ENCODE measurements around the gene LYPD1. TPM values are rescaled to one million over a fixed set of nuclear protein-coding genes. Genes with fewer than 3 reads are reported as not detected.

LYPD1 gene
- total RNA-seq, 2 experiments from 2014 or later: not detected

DNA sequence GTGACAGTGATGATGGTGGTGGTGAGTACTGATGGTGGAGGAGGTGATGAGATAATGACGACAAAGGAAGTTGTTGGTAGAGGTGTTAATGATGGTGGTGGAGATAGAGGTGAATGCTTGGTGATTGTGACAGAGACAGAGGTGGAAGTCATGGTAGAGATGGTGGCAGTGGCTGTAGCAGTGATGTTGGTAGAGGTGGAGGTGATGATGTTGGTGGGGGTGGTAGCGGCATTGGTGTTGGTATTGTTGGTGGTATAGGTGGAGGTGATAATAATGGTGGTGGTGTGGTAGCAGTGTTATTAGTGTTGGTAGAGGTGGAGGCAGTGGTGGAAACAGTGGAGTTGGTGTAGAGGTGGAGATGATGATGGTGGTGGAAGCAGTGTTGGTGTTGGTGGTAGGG lies 36.4 kb downstream of the LYPD1 start:
- ATAC-seq (ENCODE audit: low read depth) (no peak), DNase-seq (no peak)
- POLR2A ChIA-PET: no interaction called here
- Mint-ChIP-seq H3K4me3 (no peak overlapping the region), H3K9me3 (peaks cover 6% of the 10 kb centered on the region), H3K4me1 (peaks cover 2% of the 10 kb centered on the region), H3K36me3 (no peaks in the 10 kb centered on the region), H3K27me3 (no peaks in the 10 kb centered on the region), H3K27ac (no peak overlapping the region)

DNA sequence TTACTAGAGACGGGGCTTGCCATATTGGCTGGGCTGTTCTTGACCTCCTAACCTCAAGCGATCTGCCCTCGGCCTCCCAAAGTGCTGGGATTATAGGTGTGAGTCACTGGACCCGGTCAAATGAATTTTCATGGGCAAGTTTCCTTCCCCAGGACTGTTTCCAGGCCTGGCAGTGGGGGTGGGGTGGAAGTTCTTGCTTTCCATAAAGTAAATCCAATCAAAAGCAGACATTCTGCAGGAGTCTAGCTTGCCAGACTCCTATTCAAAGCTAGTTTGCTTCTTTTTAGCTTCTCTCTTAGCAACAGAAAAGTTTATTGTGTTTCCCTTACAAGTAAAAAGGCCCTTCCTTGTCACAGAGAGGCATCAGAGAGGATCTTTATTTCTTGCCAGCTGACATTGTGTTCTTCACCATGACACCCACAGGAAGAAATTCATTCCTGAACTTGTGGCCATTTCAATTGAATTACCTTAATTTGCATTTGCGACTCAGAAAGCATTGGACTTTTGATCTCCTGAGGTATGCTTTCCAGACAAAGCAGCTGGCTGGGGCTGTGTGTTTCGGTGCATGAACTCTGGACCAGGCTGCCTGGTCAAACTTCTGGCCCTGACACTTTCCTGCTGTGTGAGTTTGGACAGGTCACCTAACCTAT lies 37.9 kb downstream of the LYPD1 start:
- POLR2A ChIA-PET: no interaction called here
- no peak overlapping the region for H3K27ac Mint-ChIP-seq
- DNase-seq (no peak), ATAC-seq (ENCODE audit: low read depth) (no peak)
- no peak overlapping the region for H3K4me3 Mint-ChIP-seq
- no peaks in the 10 kb centered on the region for H3K27me3 Mint-ChIP-seq
- H3K4me1 Mint-ChIP-seq: peaks cover 2% of the 10 kb centered on the region
- peaks cover 6% of the 10 kb centered on the region for H3K9me3 Mint-ChIP-seq
- no peaks in the 10 kb centered on the region for H3K36me3 Mint-ChIP-seq

DNA sequence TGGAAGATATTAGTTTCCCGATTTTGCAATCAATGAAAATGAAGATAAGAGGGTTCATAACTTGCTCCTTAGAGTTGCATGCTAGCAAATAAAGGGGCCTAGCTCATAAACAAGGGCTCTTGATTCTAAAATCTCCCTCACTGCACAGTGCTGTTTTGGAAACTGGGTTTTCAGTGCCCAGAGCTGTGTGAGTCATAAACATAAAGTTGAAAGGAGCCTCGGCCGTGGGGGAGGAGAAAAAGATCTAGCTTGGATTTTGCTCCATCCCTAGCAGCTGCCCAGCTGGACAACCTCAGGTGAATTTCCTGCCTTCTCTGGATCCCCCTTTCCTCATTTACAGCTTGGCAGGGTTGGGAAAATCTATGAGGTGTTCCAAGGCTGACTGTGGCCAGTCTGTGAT lies 42.5 kb downstream of the LYPD1 start:
- POLR2A ChIA-PET: no interaction called here
- no peak overlapping the region for H3K27ac Mint-ChIP-seq
- no peaks in the 10 kb centered on the region for H3K36me3 Mint-ChIP-seq

DNA sequence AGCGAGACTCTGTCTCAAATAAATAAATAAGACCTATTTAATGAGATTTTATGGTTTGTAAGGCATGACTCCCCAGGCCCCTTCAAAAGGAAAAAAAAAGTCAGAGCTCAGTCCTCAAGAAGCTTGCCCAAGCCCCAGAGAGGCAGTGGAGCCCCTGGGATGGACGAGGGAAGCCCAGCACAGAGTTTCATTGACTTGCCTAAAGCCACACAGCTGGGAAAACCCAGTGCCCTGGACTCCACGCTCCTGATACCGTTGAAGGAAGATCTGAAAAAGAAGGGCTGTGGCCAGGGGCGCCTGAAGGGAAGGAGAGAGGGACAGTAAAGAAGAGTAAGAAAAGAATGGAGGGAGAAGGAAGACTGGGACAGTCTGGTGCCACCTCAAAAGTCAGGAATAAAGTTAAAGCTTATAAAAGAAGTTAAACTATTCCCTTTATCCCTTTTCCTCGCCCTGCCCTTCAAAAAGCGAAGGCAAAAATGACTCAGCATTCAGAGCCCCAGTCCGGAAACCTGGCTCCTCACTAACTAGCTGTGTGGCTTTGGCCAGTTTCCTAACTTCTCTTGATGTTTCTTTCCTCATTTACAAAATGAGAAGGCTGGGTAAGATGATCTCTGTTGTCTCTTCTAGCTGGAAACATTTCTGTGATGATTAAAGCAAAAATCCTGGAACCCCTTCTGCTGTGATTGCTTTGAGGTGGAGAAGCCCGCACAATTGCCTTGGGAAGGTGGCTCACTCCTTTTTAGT lies 46.7 kb downstream of the LYPD1 start:
- Mint-ChIP-seq H3K9me3 (peaks cover 1% of the 10 kb centered on the region), H3K4me1 (no peaks in the 10 kb centered on the region), H3K36me3 (no peaks in the 10 kb centered on the region), H3K27ac (no peak overlapping the region), H3K27me3 (no peaks in the 10 kb centered on the region), H3K4me3 (no peak overlapping the region)
- POLR2A ChIA-PET: no interaction called here
- ATAC-seq (ENCODE audit: low read depth) (no peak), DNase-seq (no peak)

More for the DNA sequence above, 42.5 kb downstream of the LYPD1 start:
- no peaks in the 10 kb centered on the region for H3K9me3 Mint-ChIP-seq
- DNase-seq (no peak), ATAC-seq (ENCODE audit: low read depth) (no peak)
- H3K4me3 Mint-ChIP-seq: no peak overlapping the region
- H3K27me3 Mint-ChIP-seq: no peaks in the 10 kb centered on the region
- no peaks in the 10 kb centered on the region for H3K4me1 Mint-ChIP-seq

DNA sequence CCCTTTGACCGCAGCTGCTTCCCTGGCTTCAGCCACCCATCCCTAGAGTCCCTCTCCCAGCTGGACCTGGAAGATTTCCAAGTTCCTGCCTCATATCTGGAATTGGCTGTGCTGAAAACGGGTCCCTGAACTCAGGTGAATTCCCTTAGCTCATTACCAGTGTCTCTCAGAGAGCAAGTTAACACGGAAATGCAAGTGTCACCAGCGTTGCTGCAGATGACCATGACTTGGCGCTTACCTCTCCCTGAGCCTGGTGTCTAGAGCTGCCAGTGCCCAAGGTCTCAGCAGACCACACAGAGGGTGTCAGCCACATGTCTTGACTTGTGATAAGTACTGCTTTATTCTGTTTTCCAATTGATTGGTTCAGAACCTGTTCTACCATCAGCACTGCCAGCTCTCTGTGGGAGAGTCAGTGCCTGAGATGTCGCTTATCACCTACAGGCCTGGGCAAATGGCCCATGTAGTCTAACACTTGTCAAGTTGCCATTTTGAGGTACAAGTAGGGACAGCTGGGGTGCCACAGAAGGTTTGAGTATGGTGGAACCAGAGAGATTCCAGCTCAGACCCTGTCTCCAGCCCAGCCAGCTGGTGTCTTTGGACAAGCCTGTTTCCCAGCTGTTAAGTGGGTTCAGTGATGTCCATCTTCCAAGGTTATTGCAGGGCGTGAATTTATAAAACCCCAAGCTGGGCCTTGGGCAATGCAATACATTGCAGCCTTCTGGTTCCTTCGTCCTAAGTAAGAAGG lies 48.7 kb downstream of the LYPD1 start:
- DNase-seq (no peak), ATAC-seq (ENCODE audit: low read depth) (no peak)
- Mint-ChIP-seq H3K4me3 (no peak overlapping the region), H3K9me3 (peaks cover 1% of the 10 kb centered on the region), H3K27me3 (no peaks in the 10 kb centered on the region), H3K4me1 (no peaks in the 10 kb centered on the region), H3K27ac (no peak overlapping the region), H3K36me3 (no peaks in the 10 kb centered on the region)
- POLR2A ChIA-PET: no interaction called here

DNA sequence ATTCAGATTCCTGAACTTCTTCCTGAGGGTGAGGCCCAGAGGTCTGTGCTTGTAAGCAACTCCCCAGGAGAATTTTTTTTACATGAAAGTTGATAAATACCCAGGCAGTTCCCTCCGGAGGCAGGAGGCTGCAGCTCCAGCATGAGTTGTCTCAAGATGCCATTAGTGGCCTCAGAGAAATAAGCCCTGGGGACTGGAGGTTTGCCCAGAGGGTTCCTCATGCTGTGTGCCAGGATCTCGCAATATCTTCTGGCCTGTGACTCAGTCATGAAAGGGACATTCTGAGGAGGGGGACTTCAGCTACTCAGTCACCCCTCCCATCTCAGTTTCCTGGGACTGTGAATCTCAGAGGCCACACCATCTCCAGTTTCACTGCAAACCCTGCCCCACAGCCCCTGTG lies 49.9 kb downstream of the LYPD1 start:
- no peak for DNase-seq
- POLR2A ChIA-PET: no interaction called here
- Mint-ChIP-seq H3K36me3 (no peaks in the 10 kb centered on the region), H3K4me1 (no peaks in the 10 kb centered on the region), H3K9me3 (peaks cover 1% of the 10 kb centered on the region), H3K27me3 (no peaks in the 10 kb centered on the region), H3K4me3 (no peak overlapping the region), H3K27ac (no peak overlapping the region)
- no peak for ATAC-seq (ENCODE audit: low read depth)

DNA sequence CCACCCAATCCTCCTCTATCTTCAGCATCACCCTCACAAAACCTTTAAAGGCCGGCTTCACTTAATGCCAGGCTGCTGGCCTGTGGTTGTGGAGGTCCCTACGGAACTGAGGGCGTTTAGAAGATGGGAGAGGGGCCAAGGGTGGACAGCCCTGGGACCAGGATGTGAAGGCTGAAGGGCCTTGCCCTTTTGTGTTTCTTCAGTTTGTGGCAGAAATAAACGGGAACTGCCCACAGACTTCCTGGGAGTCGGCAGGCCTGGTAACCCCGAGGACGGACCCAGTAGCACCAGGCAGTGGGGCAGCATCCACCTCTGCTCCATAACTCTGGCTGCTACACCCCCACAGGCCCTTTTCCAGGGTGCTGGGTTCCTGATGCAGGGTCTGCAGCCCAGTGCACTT lies 51.3 kb downstream of the LYPD1 start:
- Mint-ChIP-seq H3K36me3 (no peaks in the 10 kb centered on the region), H3K27ac (no peak overlapping the region), H3K9me3 (peaks cover 1% of the 10 kb centered on the region), H3K4me1 (no peaks in the 10 kb centered on the region), H3K27me3 (no peaks in the 10 kb centered on the region), H3K4me3 (no peak overlapping the region)
- ATAC-seq (ENCODE audit: low read depth): no peak
- POLR2A ChIA-PET: no interaction called here
- no peak for DNase-seq

DNA sequence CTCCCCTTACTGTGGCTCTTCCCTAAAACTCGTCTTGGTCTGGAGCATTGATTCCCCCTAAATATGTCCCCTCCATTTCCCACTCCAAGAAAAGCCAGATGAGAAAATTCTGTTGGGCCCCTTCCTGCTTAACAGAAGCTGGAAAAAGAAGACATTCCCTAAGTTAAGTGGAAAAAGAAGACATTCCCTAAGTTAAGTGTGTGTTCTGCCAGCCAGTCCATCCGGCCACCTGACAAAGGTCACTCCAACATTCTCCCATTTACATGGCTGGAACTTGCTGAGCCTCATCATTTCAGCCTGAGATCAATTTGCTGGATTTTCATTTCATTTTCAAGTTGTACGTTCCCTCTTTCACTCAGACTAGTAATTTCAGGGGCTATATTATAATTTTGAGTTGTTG lies 52.0 kb downstream of the LYPD1 start:
- H3K36me3 Mint-ChIP-seq: no peaks in the 10 kb centered on the region
- no peaks in the 10 kb centered on the region for H3K27me3 Mint-ChIP-seq
- POLR2A ChIA-PET: no interaction called here
- no peak overlapping the region for H3K27ac Mint-ChIP-seq
- DNase-seq: no peak
- H3K4me1 Mint-ChIP-seq: no peaks in the 10 kb centered on the region
- ATAC-seq (ENCODE audit: low read depth): no peak
- peaks cover 1% of the 10 kb centered on the region for H3K9me3 Mint-ChIP-seq
- H3K4me3 Mint-ChIP-seq: no peak overlapping the region

DNA sequence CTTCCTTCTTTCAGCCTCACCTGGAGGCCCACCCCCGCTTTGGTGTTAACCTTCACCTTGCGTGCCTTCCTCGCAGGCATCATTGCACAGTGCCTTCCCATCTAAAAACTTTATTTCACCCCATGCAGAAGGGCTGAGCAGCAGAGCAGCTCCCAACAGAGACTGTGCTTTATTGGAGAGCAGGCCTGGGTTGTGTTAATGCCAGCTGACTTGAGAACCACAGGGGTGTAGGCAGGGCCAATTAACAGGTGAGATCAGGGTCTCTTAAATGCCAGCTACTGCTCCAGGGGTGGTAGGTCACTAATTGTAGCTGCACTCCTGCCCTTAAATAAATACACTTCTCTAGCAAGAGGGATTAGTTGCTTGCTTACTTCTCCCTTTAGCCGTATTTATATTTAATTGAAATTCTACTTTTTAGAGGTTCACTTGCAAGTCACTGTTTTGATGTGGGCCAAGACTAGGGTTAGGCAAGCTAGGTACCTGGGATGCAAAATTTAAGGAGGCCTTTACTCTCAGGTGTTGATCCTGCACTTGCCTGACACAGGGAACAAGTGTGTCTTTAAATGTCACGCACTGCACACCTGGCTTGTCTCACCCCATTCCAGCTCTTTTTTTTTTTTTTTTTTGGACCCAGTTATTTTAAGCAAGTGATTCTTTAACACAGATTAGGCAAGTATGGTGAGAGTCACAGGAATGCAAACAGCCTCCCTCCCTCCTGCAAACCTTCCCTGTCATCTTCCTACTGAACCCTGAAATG lies 54.5 kb downstream of the LYPD1 start:
- ATAC-seq (ENCODE audit: low read depth): no peak
- Mint-ChIP-seq H3K4me1 (no peaks in the 10 kb centered on the region), H3K27ac (no peak overlapping the region), H3K4me3 (no peak overlapping the region), H3K9me3 (peaks cover 1% of the 10 kb centered on the region), H3K27me3 (no peaks in the 10 kb centered on the region), H3K36me3 (no peaks in the 10 kb centered on the region)
- DNase-seq: no peak
- POLR2A ChIA-PET: no interaction called here

DNA sequence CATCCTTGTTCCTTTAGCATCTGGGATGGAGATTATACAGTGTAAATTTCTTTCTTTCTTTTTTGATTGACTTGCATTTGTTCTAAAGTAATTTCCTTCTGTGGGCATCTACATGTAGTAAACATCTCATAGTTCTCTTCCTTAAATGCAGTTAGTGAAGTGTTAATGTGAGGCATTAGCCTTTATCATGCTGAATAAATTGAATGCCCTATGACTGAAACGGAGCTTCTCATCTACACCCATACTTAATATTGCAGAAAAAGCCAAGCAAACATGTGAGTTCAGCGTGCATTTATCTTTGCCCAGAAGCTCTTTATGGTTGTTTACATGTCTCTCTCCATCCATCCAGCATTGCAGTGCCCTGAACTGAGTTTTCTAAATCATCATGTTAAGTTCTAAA lies 58.3 kb downstream of the LYPD1 start:
- H3K4me1 Mint-ChIP-seq: no peaks in the 10 kb centered on the region
- no peak overlapping the region for H3K4me3 Mint-ChIP-seq
- H3K27me3 Mint-ChIP-seq: no peaks in the 10 kb centered on the region
- DNase-seq (no peak), ATAC-seq (ENCODE audit: low read depth) (no peak)
- H3K9me3 Mint-ChIP-seq: no peaks in the 10 kb centered on the region
- no peaks in the 10 kb centered on the region for H3K36me3 Mint-ChIP-seq
- H3K27ac Mint-ChIP-seq: no peak overlapping the region
- POLR2A ChIA-PET: interaction anchor here (0.6 to 0.7 kb wide), 2 partner anchors 23 to 367 kb away, joined by 3 to 4 read pairs; no protein-coding TSS in a partner anchor

DNA sequence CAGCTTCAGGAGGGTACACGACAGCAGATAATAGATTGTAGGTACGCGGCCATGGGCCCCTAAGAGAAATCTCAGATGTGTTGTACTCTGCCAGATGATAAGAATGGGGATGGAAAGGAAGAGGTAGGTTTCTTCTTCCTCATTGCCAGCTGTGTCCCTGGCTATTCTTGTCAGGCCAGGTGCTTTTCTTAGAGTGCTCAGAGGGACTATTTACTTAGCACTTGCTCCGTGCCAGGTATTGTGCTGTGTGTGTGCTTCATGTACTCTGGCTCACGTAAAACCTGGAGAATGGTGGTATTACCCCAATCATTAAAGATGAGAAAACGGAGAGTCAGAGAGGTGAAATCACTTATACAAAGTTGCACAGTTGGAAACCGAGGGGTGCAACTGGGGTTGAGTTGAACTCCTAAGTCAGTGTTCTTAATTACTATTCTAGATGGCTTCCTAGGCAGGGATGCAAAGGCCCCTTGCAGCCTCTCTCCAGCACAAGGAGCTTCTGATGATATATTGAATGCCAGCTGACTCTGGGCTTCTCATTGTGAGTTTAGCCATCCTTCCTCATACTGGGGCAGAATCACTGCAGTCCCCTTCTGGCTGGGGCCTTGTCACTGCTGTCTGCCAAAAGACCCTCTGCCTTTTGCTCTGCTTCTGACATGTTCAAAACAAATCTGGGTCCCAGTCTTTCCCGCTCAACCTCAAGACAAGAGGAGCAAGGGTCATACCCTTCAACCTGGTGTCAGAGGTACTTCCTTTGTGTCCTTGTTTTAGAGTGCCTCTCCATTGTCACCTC lies 60.7 kb downstream of the LYPD1 start:
- Mint-ChIP-seq H3K36me3 (no peaks in the 10 kb centered on the region), H3K27me3 (no peaks in the 10 kb centered on the region), H3K27ac (no peak overlapping the region), H3K4me3 (no peak overlapping the region), H3K9me3 (no peaks in the 10 kb centered on the region), H3K4me1 (no peaks in the 10 kb centered on the region)
- POLR2A ChIA-PET: no interaction called here
- DNase-seq (no peak), ATAC-seq (ENCODE audit: low read depth) (no peak)

DNA sequence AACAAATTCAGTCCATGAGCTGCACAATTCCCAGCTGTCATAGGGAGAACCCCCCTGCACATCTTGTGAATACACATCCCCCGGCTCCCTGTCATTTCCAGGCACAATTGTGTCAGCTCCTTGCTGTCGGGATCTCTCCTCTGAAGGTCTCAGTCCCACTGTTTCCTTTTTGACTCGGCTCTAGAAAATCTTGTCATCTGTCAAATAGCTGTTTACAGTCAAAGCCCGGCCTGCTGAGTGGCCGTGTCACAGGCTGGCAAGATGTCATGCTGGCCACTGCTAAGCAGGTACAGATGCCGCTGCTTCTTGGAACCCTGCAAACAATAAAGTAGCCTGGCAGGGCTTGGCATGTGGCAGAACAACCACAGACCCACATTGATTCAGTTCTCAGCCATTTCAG lies 61.7 kb downstream of the LYPD1 start:
- Mint-ChIP-seq H3K4me3 (no peak overlapping the region), H3K4me1 (no peaks in the 10 kb centered on the region), H3K27me3 (no peaks in the 10 kb centered on the region), H3K27ac (no peak overlapping the region), H3K9me3 (no peaks in the 10 kb centered on the region), H3K36me3 (no peaks in the 10 kb centered on the region)
- ATAC-seq (ENCODE audit: low read depth) (no peak), DNase-seq (no peak)
- POLR2A ChIA-PET: no interaction called here

Data from activated naive CD8-positive, alpha-beta T cell treated with anti-CD3 and anti-CD28 coated beads, Interleukin-2, amount 10 ng/mL, durations not matched to agents 7 days and 5 days (primary cell).